Measurements from ENCODE around the gene EIF5AL1.

- TF ChIP-seq, protein P1, sequence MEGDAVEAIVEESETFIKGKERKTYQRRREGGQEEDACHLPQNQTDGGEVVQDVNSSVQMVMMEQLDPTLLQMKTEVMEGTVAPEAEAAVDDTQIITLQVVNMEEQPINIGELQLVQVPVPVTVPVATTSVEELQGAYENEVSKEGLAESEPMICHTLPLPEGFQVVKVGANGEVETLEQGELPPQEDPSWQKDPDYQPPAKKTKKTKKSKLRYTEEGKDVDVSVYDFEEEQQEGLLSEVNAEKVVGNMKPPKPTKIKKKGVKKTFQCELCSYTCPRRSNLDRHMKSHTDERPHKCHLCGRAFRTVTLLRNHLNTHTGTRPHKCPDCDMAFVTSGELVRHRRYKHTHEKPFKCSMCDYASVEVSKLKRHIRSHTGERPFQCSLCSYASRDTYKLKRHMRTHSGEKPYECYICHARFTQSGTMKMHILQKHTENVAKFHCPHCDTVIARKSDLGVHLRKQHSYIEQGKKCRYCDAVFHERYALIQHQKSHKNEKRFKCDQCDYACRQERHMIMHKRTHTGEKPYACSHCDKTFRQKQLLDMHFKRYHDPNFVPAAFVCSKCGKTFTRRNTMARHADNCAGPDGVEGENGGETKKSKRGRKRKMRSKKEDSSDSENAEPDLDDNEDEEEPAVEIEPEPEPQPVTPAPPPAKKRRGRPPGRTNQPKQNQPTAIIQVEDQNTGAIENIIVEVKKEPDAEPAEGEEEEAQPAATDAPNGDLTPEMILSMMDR (IDR thresholded peaks at IDR 0.05; ENCODE audit: poor library complexity, severe bottlenecking): peak; percentile 25
- no peak for TF ChIP-seq POLR2AphosphoS5 (IDR thresholded peaks at IDR 0.05)
- no peak for TF ChIP-seq EZH2 (IDR thresholded peaks at IDR 0.05; ENCODE audit: borderline replicate concordance, insufficient read depth, low read length, poor library complexity, severe bottlenecking)
- no peak for TF ChIP-seq EP300 (conservative IDR thresholded peaks at IDR 0.05; ENCODE audit: poor library complexity, severe bottlenecking)
- no peak for TF ChIP-seq RAD21 (conservative IDR thresholded peaks at IDR 0.05)
- no peak for TF ChIP-seq TAF1 (IDR thresholded peaks at IDR 0.05; ENCODE audit: low read depth)
- TF ChIP-seq, protein P2, sequence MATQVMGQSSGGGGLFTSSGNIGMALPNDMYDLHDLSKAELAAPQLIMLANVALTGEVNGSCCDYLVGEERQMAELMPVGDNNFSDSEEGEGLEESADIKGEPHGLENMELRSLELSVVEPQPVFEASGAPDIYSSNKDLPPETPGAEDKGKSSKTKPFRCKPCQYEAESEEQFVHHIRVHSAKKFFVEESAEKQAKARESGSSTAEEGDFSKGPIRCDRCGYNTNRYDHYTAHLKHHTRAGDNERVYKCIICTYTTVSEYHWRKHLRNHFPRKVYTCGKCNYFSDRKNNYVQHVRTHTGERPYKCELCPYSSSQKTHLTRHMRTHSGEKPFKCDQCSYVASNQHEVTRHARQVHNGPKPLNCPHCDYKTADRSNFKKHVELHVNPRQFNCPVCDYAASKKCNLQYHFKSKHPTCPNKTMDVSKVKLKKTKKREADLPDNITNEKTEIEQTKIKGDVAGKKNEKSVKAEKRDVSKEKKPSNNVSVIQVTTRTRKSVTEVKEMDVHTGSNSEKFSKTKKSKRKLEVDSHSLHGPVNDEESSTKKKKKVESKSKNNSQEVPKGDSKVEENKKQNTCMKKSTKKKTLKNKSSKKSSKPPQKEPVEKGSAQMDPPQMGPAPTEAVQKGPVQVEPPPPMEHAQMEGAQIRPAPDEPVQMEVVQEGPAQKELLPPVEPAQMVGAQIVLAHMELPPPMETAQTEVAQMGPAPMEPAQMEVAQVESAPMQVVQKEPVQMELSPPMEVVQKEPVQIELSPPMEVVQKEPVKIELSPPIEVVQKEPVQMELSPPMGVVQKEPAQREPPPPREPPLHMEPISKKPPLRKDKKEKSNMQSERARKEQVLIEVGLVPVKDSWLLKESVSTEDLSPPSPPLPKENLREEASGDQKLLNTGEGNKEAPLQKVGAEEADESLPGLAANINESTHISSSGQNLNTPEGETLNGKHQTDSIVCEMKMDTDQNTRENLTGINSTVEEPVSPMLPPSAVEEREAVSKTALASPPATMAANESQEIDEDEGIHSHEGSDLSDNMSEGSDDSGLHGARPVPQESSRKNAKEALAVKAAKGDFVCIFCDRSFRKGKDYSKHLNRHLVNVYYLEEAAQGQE (IDR thresholded peaks at IDR 0.05; ENCODE audit: borderline replicate concordance): no peak
- TF ChIP-seq MXI1 (conservative IDR thresholded peaks at IDR 0.05; ENCODE audit: poor library complexity, severe bottlenecking): no peak
- no peak for TF ChIP-seq SMC3 (conservative IDR thresholded peaks at IDR 0.05; ENCODE audit: poor library complexity)
Measured at GRCh38 chr10:79487296-79488194, 24.8 kb upstream of the EIF5AL1 start.

Measured in neural cell (in vitro differentiated cells).